Measurements from ENCODE around the gene UGT2B17. TPM values are rescaled to one million over a fixed set of nuclear protein-coding genes. Genes with fewer than 3 reads are reported as not detected.
"Not testable (repeated sequence)": the region's sequence is repeated elsewhere in the genome, so short reads cannot be mapped to it uniquely, and the experiment has no call there.

UGT2B17 gene
- total and polyA plus RNA-seq, 4 donors: 1.3 to 17.2 (median 4.7) TPM; not detected in 1

GRCh38 chr4:68560364-68561070 is 15.6 kb downstream of the UGT2B17 start:
- H3K4me3 ChIP-seq (ENCODE audit: low read depth in 1 of 3, low read length in 3 of 3); DNase-seq (ENCODE audit: low spot score); H3K9me3 ChIP-seq (ENCODE audit: control insufficient read depth in 4 of 4, low read length in 3 of 4); H3K9ac ChIP-seq (ENCODE audit: low read depth in 1 of 2, low read length in 2 of 2); H3K27me3 ChIP-seq (ENCODE audit: control insufficient read depth in 4 of 4, insufficient read depth in 4 of 4, low read length in 3 of 4); H3K36me3 ChIP-seq (ENCODE audit: control insufficient read depth in 4 of 4, insufficient read depth in 3 of 4, low read depth in 1 of 4, low read length in 3 of 4); H3K4me1 ChIP-seq (ENCODE audit: control insufficient read depth in 4 of 4, insufficient read depth in 4 of 4, low read length in 3 of 4); H3K27ac ChIP-seq (ENCODE audit: low read depth in 1 of 2, low read length in 2 of 2): not testable (repeated sequence)
- no CpG with 5 or more reads among the region's 1 CpG for WGBS

GRCh38 chr4:68553830-68554229 is 22.3 kb downstream of the UGT2B17 start:
- not testable (repeated sequence) for H3K9ac ChIP-seq (ENCODE audit: low read depth in 1 of 2, low read length in 2 of 2); H3K9me3 ChIP-seq (ENCODE audit: control insufficient read depth in 4 of 4, low read length in 3 of 4); H3K4me3 ChIP-seq (ENCODE audit: low read depth in 1 of 3, low read length in 3 of 3); DNase-seq (ENCODE audit: low spot score); H3K27me3 ChIP-seq (ENCODE audit: control insufficient read depth in 4 of 4, insufficient read depth in 4 of 4, low read length in 3 of 4); H3K36me3 ChIP-seq (ENCODE audit: control insufficient read depth in 4 of 4, insufficient read depth in 3 of 4, low read depth in 1 of 4, low read length in 3 of 4); H3K27ac ChIP-seq (ENCODE audit: low read depth in 1 of 2, low read length in 2 of 2); H3K4me1 ChIP-seq (ENCODE audit: control insufficient read depth in 4 of 4, insufficient read depth in 4 of 4, low read length in 3 of 4)
- 80% methylated on average over 1 of the region's 1 CpG for WGBS

- not testable (repeated sequence) for H3K9ac ChIP-seq (ENCODE audit: low read depth in 1 of 2, low read length in 2 of 2); H3K9me3 ChIP-seq (ENCODE audit: control insufficient read depth in 4 of 4, low read length in 3 of 4); H3K4me3 ChIP-seq (ENCODE audit: low read depth in 1 of 3, low read length in 3 of 3); DNase-seq (ENCODE audit: low spot score); H3K36me3 ChIP-seq (ENCODE audit: control insufficient read depth in 4 of 4, insufficient read depth in 3 of 4, low read depth in 1 of 4, low read length in 3 of 4); H3K27me3 ChIP-seq (ENCODE audit: control insufficient read depth in 4 of 4, insufficient read depth in 4 of 4, low read length in 3 of 4); H3K4me1 ChIP-seq (ENCODE audit: control insufficient read depth in 4 of 4, insufficient read depth in 4 of 4, low read length in 3 of 4)
- TF ChIP-seq JUND (IDR thresholded peaks at IDR 0.05) (peak in 1 of 2 donors; percentile 15), RAD21 (IDR thresholded peaks at IDR 0.05) (peak; percentile 67 to 78), HNF4A (conservative IDR thresholded peaks at IDR 0.05) (peak; percentile 34 to 39), FOXA2 (IDR thresholded peaks at IDR 0.05) (peak; percentile 69), MAX (IDR thresholded peaks at IDR 0.05) (peak; percentile 4), CTCF (IDR thresholded peaks at IDR 0.05; ENCODE audit: low read depth, low read length, missing input control) (peak; percentile 15), SP1 (IDR thresholded peaks at IDR 0.05) (peak; percentile 44), FOXA1 (IDR thresholded peaks at IDR 0.05) (peak; percentile 62), REST (IDR thresholded peaks at IDR 0.05) (peak; percentile 44), RXRA (IDR thresholded peaks at IDR 0.05) (peak in 1 of 2 donors; percentile 25), YY1 (IDR thresholded peaks at IDR 0.05) (peak; percentile 30)
- 36% methylated on average over 5 of the region's 5 CpGs for WGBS
- H3K27ac ChIP-seq (ENCODE audit: low read depth in 1 of 2, low read length in 2 of 2): peak overlapping the region; percentile 7 to 12
Measured at GRCh38 chr4:68552818-68553811, 23.0 kb downstream of the UGT2B17 start.

GRCh38 chr4:68542742-68543141 is 33.4 kb downstream of the UGT2B17 start:
- H3K9ac ChIP-seq (ENCODE audit: low read depth in 1 of 2, low read length in 2 of 2); H3K27ac ChIP-seq (ENCODE audit: low read depth in 1 of 2, low read length in 2 of 2); H3K9me3 ChIP-seq (ENCODE audit: control insufficient read depth in 4 of 4, low read length in 3 of 4); H3K4me3 ChIP-seq (ENCODE audit: low read depth in 1 of 3, low read length in 3 of 3); DNase-seq (ENCODE audit: low spot score); H3K4me1 ChIP-seq (ENCODE audit: control insufficient read depth in 4 of 4, insufficient read depth in 4 of 4, low read length in 3 of 4); H3K27me3 ChIP-seq (ENCODE audit: control insufficient read depth in 4 of 4, insufficient read depth in 4 of 4, low read length in 3 of 4): not testable (repeated sequence)
- WGBS: 92% methylated on average over 13 of the region's 13 CpGs
- H3K36me3 ChIP-seq (ENCODE audit: control insufficient read depth in 4 of 4, insufficient read depth in 3 of 4, low read depth in 1 of 4, low read length in 3 of 4): peaks cover 0 to 14% (median 4%) of the 10 kb centered on the region in 4 donors
